Sigmoid colon (tissue), 4 donors: ENCODE measurements around the gene KIF26B.

Experiments
- EP300 ChIP-seq, 4 donors: sonication (generic); formaldehyde crosslinking; IDR thresholded peaks; one replicate each; pipeline ENCODE4 v1.6.1; 2017; ENCODE audit warnings: antibody characterized with exemption in 4 of 4
- POLR2A ChIP-seq, 2 donors: fragments of 450-650 bp; IDR thresholded peaks; one replicate each; pipeline ENCODE4 v1.6.1; 2016; ENCODE audit warnings: antibody characterized with exemption in 2 of 2, mild to moderate bottlenecking in 2 of 2, moderate library complexity in 2 of 2
- POLR2AphosphoS5 ChIP-seq, 4 donors: sonication (generic); formaldehyde crosslinking; IDR thresholded peaks; one replicate each; pipeline ENCODE4 v1.6.1; 2017; ENCODE audit warnings: antibody characterized with exemption in 4 of 4
- TF ChIP-seq, protein P1 (sequence below), 4 experiments: fragments of 450-650 bp in 3 of 4; fragments of 200-600 bp in 1 of 4; IDR thresholded peaks; one replicate each; pipeline ENCODE4 v1.5.1; 2016 to 2019; ENCODE audit warnings: antibody characterized with exemption in 4 of 4, mild to moderate bottlenecking in 3 of 4, moderate library complexity in 2 of 4

DNA sequence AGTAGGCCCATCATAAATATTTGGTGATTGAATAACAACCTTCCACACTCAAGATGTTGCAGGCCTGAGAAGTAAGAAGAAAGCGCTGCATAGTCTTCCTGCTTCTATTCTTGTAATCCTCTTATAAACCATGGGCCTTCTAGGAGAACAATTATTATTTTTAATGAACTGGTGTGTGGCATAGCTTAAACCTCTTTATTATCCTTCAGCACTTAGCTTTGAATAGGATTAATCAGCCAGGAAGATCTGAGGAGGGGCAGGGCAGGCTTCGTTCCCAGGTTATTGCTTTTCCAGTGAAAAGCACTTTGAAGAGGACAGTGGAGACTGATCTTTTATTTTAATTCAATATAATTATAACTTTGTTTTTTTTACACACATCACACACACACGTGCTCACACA, 42.3 kb downstream of the KIF26B start:
- TF ChIP-seq, protein P1, sequence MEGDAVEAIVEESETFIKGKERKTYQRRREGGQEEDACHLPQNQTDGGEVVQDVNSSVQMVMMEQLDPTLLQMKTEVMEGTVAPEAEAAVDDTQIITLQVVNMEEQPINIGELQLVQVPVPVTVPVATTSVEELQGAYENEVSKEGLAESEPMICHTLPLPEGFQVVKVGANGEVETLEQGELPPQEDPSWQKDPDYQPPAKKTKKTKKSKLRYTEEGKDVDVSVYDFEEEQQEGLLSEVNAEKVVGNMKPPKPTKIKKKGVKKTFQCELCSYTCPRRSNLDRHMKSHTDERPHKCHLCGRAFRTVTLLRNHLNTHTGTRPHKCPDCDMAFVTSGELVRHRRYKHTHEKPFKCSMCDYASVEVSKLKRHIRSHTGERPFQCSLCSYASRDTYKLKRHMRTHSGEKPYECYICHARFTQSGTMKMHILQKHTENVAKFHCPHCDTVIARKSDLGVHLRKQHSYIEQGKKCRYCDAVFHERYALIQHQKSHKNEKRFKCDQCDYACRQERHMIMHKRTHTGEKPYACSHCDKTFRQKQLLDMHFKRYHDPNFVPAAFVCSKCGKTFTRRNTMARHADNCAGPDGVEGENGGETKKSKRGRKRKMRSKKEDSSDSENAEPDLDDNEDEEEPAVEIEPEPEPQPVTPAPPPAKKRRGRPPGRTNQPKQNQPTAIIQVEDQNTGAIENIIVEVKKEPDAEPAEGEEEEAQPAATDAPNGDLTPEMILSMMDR (IDR thresholded peaks at IDR 0.05): no peak
- TF ChIP-seq POLR2AphosphoS5 (IDR thresholded peaks at IDR 0.05) (no peak), POLR2A (IDR thresholded peaks at IDR 0.05) (no peak), EP300 (IDR thresholded peaks at IDR 0.05) (no peak)
